Stimulated activated CD4-positive, alpha-beta T cell treated with anti-CD3 and anti-CD28 coated beads, Interleukin-2, amount 100 ng/mL, for 4 hours (primary cell): ENCODE data around the gene OPN1MW.
"Not testable (repeated sequence)": the region's sequence is repeated elsewhere in the genome, so short reads cannot be mapped to it uniquely, and the experiment has no call there.

Source experiments
- DNase-seq: peaks from one replicate; pipeline ENCODE4 v3.0.0-alpha.2; 2020; ENCODE audit warnings: low read depth

Gene OPN1MW

GRCh38 chrX:154211057-154211456 is 28.7 kb downstream of the OPN1MW start:
- DNase-seq = not testable (repeated sequence)

GRCh38 chrX:154211499-154211898 is 29.1 kb downstream of the OPN1MW start:
- not testable (repeated sequence) for DNase-seq

GRCh38 chrX:154219456-154219855 is 37.1 kb downstream of the OPN1MW start, which contains the start of gene OPN1MW2:
Gene OPN1MW2, plus strand, starts transcription at chrX:154219756. Its CDS starts 60 bp downstream, at chrX:154219816.
- not testable (repeated sequence) for DNase-seq

- DNase-seq = not testable (repeated sequence)
These were observed 42.9 kb downstream of the OPN1MW start for GRCh38 chrX:154225292-154225691.

GRCh38 chrX:154226706-154227105 is 44.3 kb downstream of the OPN1MW start:
- not testable (repeated sequence) for DNase-seq

GRCh38 chrX:154231443-154231842 is 49.0 kb downstream of the OPN1MW start:
- not testable (repeated sequence) for DNase-seq

GRCh38 chrX:154233620-154234019 is 51.2 kb downstream of the OPN1MW start:
- DNase-seq = not testable (repeated sequence)

- not testable (repeated sequence) for DNase-seq
These were observed 56.7 kb downstream of the OPN1MW start for GRCh38 chrX:154238939-154239559.

- DNase-seq = not testable (repeated sequence)
These were observed 57.6 kb downstream of the OPN1MW start for GRCh38 chrX:154239982-154240503.
